NCI-H2171 (cell line): ENCODE results near the gene NRXN2.
"Not testable (repeated sequence)": the region's sequence is repeated elsewhere in the genome, so short reads cannot be mapped to it uniquely, and the experiment has no call there.

Experiments used
- DNase-seq: peaks from one replicate; lab custom pipeline; 2025; lab: John Stamatoyannopoulos, UW

Gene NRXN2

GRCh38 chr11:64605244-64605560 is 117.8 kb downstream of the NRXN2 start:
- DNase-seq, result no peak

DNA sequence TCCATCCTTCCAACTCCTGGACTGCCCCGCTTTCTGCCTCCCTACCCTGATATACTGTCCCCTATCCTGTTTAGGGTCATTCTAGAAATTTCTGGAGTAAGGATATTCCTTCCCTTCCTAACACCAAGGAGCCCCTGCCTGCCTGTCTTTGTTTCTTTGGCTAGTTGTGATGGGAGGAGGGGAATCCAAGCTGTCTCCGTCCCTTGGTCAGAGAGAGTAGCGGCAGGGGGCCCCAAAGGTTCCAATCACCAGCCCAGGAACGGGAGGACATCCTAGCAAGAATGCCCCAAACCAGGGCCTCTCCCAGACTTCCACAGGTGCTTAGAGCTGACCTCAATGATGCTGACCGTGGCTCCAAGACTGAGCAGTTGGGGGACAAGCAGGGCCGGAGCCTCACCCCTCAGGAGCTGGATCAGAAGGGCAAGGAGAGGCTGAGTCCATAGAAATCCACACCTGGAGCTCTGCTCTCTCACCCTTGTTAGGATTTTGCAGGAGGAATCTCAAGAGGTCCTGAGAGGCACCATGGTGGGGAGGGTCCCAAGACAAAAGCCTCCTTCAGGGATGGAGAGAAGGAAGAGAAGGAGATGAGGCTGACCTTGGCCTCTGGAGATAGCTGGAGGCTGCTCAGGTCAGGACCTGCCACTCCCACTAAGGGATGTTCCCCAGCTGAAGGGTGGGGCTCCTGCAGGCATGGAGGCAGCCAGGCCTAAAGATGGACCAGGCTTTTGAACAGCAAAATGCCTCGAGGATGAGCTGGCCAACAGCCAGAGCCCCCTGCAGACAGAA is 118.3 kb downstream of the NRXN2 start:
- no peak for DNase-seq

DNA sequence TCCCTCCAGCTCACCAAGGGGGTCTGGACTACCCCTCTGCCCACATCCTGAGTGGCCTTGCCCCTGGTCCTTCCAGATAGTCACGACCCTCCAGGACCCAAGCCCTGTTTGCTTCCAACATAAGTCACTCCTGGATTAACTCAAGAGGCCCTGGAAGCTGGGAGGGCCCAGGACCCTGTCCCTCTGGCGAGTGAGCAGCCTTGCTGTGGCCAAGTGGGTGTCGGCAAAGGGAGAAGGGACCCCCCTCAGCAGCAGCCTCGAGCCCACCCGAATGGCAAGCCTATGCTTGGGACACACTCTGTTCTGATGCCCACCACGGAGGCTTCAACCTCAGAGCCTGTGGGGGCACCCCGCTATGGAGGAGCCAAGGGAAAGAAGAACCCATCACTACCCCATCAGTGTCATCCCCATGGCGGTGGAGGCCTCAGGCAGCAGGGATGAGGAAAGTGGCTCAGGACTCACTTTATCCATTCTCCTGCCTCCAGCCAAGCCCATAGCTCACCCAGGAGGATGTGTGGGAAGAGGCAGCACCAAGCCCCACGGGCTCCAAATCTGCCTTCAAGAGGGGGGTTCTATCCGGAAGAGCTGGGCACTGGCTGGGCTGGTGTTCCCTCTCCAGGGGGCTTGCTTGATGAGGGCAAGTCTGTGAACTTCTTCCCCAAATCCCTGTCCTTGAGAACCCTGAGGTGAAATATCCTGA is 119.4 kb downstream of the NRXN2 start:
- DNase-seq, result no peak

- DNase-seq, result no peak
Measured at GRCh38 chr11:64602466-64603070, 120.4 kb downstream of the NRXN2 start.

DNA sequence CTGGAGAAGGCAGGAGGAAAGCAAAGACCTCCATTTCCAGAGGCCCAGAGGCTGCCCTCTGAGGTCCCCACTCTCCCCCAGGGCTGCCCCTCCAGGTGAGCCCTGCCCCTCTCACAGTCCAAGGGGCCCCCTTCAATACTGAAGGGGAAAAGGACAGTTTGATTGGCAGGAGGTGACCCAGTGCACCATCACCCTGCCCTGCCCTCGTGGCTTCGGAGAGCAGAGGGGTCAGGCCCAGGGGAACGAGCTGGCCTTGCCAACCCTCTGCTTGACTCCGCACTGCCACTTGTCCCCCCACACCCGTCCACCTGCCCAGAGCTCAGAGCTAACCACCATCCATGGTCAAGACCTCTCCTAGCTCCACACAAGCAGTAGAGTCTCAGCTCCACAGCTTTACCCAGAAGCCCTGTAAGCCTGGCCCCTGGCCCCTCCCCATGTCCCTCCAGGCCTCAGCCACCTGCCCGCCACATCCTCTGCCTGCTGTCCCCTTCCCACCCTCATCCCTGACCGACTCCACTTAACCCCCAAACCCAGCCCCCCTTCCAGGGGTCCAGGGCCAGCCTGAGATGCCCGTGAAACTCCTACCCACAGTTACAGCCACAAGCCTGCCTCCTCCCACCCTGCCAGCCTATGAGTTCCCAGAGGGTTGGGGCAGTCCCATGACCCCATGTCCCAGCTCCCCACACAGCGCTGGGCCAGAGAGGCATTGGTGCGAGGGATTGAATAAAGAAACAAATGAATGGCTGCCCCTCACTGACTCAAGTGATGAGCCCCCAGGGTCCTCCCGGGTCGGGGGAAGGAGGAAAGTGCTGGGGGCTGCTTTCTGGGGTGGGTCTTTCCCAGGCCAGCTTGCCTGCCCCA is 121.2 kb downstream of the NRXN2 start:
- no peak for DNase-seq

GRCh38 chr11:64600281-64600992 is 122.6 kb downstream of the NRXN2 start:
- no peak for DNase-seq

GRCh38 chr11:64599698-64600211 is 123.2 kb downstream of the NRXN2 start:
- DNase-seq, result no peak

GRCh38 chr11:64598797-64599697 is 124.0 kb downstream of the NRXN2 start:
- DNase-seq, result no peak

DNA sequence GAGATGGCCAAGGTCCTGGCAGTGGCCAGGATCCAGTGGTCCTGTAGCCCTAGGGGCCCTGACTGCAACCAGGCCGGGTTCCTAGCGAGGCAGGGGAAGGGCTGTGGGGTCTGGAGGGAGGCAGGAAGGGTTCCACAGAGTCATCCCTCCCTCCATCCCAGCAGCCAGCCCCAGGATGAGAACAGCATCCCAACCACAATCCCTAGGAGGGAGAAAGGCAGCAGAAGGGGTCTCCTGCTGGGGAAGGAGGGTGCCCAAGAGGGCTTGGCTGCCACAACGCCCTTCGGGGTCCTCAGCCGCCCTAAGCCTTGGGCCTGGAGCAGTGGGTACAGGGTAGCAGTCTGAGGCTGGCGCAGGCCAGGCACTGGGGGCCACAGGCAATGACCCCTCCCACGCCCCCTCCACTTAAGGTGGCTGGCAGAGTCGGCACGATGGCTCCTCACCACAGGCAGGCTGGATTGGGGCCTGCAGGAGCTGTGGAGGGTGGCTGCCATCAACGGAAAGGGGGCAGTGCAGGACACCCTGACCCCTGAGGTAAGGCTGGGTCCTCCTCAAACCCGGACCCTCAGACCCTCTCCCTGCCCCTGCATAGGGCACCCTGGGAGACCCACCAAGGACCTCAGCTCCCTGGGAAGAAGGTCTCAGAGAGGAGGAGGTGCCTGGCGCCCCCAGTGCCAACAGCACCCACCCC is 124.7 kb downstream of the NRXN2 start:
- DNase-seq, result no peak

DNA sequence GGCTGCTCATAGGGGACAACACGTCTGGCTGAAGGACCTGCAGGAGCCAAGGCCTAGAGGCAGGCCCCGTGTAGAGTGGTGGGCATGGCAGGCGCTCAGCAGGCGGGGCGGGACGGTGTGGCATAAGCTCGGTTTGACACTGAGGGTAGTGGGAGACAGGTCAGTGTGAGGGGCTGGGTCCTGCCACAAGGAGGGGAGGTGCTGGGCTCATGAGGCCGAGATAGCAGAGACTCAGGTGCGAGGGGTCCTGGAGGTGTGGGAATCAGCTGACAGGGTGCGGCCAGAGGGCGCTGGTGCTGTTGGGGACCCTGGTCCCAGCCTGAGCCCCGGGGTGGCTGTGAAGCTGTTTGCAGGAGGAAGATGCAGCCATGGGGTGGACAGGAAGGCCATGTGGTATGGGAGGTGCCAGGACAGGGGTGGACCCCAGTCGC is 125.3 kb downstream of the NRXN2 start:
- no peak for DNase-seq

- not testable (repeated sequence) for DNase-seq
Measured at GRCh38 chr11:64595922-64596321, 127.1 kb downstream of the NRXN2 start.

DNA sequence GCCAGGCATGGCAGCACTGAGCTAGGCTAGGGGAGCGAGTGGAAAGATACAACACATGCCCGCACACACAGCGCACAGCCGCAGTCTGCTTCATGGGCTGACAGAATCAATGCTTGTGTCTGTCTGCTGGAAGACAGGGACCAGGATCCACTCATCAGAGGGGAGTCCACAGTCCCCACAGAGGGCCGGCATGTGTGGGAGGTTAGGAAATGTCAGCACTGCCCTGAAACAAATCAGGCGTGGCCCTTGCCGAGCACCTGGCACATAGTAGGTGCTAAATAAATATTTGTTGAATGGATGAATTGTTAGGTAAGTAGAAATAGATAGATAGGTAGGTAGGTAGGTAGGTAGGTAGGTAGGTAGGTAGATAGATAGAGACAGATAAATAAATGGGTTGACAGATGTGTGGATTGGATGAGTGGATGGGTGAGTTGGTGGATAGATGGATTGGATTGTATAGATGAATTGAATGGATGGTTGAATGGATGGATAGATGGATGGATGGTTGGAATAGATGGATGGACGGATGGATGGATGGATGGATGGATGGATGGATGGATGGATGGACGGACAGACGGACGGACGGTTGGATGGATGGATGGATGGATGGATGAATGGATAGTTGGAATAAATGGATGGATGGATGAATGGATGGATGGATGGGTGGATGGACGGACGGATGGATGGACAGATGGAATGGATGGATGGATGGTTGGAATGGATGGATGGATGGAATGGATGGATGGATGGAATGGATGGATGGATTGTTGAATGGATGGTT is 128.6 kb downstream of the NRXN2 start:
- DNase-seq, result no peak

DNA sequence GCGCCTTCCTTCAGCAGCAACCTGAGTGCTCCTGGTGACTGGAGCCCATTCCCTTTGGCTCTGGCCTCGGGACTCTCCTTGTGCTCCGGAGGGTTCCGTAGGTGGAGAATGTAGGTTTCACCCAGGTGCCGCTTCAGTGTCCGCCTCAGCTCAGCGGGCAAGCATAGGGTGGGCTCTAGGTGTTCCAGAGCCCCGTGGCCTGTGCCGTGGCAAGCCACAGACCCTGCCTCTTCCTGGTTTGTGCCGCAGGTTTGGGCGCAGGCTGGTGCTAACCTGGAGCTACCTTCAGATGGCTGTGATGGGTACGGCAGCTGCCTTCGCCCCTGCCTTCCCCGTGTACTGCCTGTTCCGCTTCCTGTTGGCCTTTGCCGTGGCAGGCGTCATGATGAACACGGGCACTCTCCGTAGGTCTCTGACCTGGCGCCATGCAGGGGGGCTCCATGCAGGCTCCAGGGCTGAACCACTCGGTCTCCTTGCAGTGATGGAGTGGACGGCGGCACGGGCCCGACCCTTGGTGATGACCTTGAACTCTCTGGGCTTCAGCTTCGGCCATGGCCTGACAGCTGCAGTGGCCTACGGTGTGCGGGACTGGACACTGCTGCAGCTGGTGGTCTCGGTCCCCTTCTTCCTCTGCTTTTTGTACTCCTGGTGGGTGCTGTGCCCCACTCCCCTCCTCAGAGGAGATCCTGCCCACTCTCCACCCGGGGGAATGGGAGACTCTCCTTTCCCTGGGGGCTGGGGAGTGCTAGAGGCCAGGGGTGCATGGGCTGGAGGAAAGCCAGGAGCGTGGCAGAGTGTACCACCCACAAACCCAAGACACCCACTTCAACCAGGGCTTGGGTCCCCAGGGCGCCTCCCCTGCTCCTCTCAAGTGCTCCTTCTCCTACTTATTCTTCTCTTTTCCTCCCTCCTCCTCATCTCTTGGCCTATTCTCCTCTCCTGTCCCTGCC is 129.6 kb downstream of the NRXN2 start:
- DNase-seq, result no peak

DNA sequence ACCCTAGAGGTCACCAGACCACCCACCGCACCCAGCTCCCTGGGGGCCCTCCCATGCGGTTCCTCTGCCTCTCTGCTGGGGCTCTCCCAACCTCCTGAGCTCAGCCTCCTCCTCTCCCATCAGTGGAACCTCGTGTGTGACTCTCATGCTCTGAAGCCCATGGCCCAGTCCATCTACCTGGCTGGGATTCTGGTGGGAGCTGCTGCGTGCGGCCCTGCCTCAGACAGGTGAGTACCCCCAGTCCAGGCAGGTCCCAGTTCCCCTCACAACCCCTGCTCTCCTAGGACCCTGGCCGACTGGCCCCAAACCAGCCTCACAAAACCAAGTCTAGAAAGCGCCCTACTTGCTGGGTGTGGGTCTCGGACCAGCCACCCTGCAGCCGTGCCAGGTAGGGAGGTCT is 130.3 kb downstream of the NRXN2 start:
- no peak for DNase-seq

- DNase-seq, result no peak
Measured at GRCh38 chr11:64592234-64592615, 130.8 kb downstream of the NRXN2 start.

- no peak for DNase-seq
Measured at GRCh38 chr11:64591257-64592233, 131.5 kb downstream of the NRXN2 start.
